CD4-positive, alpha-beta T cell (primary cell): ENCODE results near the gene CACNA2D4. TPM values are rescaled to one million over a fixed set of nuclear protein-coding genes. Genes with fewer than 3 reads are reported as not detected.

Experiments used
- ATAC-seq: fragments of 200-7000 bp; cut with Tn5 transposase; one replicate; pipeline ENCODE4 v1.10.0; 2022; ENCODE audit warnings: mild to moderate bottlenecking; ENCODE audit not compliant: poor library complexity
- CTCF ChIA-PET: fragments of 350-600 bp; sonication (Branson Sonifier 250); formaldehyde crosslinking; loops from one replicate; lab custom pipeline; 2021; ENCODE audit warnings: antibody characterized with exemption, inconsistent platforms; lab: Charles Lee
- POLR2A ChIA-PET: fragments of 350-600 bp; sonication (Branson Sonifier 250); formaldehyde crosslinking; loops from one replicate; lab custom pipeline; 2021; ENCODE audit warnings: antibody characterized with exemption, inconsistent platforms; lab: Charles Lee
- DNase-seq, 14 experiments: peaks; one replicate each; pipeline ENCODE4 v3.0.0-alpha.2; 2013 to 2020; ENCODE audit warnings: mixed read lengths in 2 of 14
- H3K27ac ChIP-seq, 2 donors: one replicate each; pipeline versions ENCODE4 v1.5.1 to v1.7.0; 2013; ENCODE audit warnings: low read length in 2 of 2, low read depth in 1 of 2, mild to moderate bottlenecking in 1 of 2
- H3K27me3 ChIP-seq, 2 experiments: 1 replicate in 1 of 2; 2 replicates in 1 of 2; pipeline versions ENCODE4 v1.6.1 to v1.7.0; 2013; ENCODE audit warnings: low read length in 2 of 2, control low read depth in 1 of 2, mild to moderate bottlenecking in 1 of 2, moderate library complexity in 1 of 2; ENCODE audit not compliant: insufficient read depth in 2 of 2, control insufficient read depth in 1 of 2
- H3K36me3 ChIP-seq: one replicate; pipeline ENCODE4 v1.6.1; 2013; ENCODE audit warnings: low read length, control low read depth; ENCODE audit not compliant: insufficient read depth
- H3K4me1 ChIP-seq: one replicate; pipeline ENCODE4 v1.6.1; 2013; ENCODE audit warnings: low read length, control low read depth; ENCODE audit not compliant: insufficient read depth
- H3K4me3 ChIP-seq: one replicate; pipeline ENCODE4 v1.5.1; 2013; ENCODE audit warnings: mild to moderate bottlenecking, low read length, moderate library complexity
- H3K9me3 ChIP-seq, 2 experiments: 1 replicate in 1 of 2; 2 replicates in 1 of 2; pipeline versions ENCODE4 v1.6.1 to v1.7.0; 2013; ENCODE audit warnings: low read length in 2 of 2, mild to moderate bottlenecking in 2 of 2, control low read depth in 1 of 2, moderate library complexity in 1 of 2; ENCODE audit not compliant: control insufficient read depth in 1 of 2, insufficient read depth in 1 of 2
- H3K27ac Mint-ChIP-seq: one replicate; pipeline ENCODE4 v1.8.0; 2020; ENCODE audit warnings: mixed read lengths
- H3K27me3 Mint-ChIP-seq: one replicate; pipeline ENCODE4 v1.8.0; 2021; ENCODE audit warnings: mixed read lengths
- H3K36me3 Mint-ChIP-seq: one replicate; pipeline ENCODE4 v1.8.0; 2021; ENCODE audit warnings: low read depth, mixed read lengths
- H3K4me1 Mint-ChIP-seq: one replicate; pipeline ENCODE4 v1.8.0; 2021; ENCODE audit warnings: low read depth, mixed read lengths
- H3K4me3 Mint-ChIP-seq: one replicate; pipeline ENCODE4 v1.8.0; 2020; ENCODE audit warnings: mild to moderate bottlenecking, mixed read lengths
- H3K9me3 Mint-ChIP-seq: one replicate; pipeline ENCODE4 v1.8.0; 2020; ENCODE audit warnings: mixed read lengths
- CTCF ChIP-seq: fragments of 200-600 bp; IDR thresholded peaks from one replicate; pipeline ENCODE4 v1.8.0; 2022; ENCODE audit warnings: antibody characterized with exemption, mild to moderate bottlenecking
- intact Hi-C, 2 experiments: fragments of 100-400 bp; cut with DNase I in 1 of 2; cut with micrococcal nuclease in 1 of 2; formaldehyde crosslinking; loops; one replicate each; pipeline versions ENCODE4 v1.15.1 to v1.9.0; 2023 to 2025; cut with DNase I, micrococcal nuclease
- total RNA-seq, 174 experiments: library from RNA in 2 of 174; stranded (reverse) in 2 of 174; gene quantifications; one replicate each; pipeline ENCODE4 v1.2.3 and lab custom pipeline; 2021 to 2026

Gene CACNA2D4
- total RNA-seq, 2 experiments from 2014 or later, result 10.5 to 11.3 TPM

GRCh38 chr12:1777798-1778197 lies 140.7 kb downstream of the CACNA2D4 start:
- no peak for DNase-seq
- H3K36me3 ChIP-seq, result peaks cover 46% of the 10 kb centered on the region
- H3K9me3 Mint-ChIP-seq, result no peaks in the 10 kb centered on the region
- no peaks in the 10 kb centered on the region for H3K9me3 ChIP-seq
- POLR2A ChIA-PET, result no interaction called here
- H3K27me3 ChIP-seq, result no peaks in the 10 kb centered on the region
- CTCF ChIA-PET, result no interaction called here
- H3K4me3 ChIP-seq, result no peak overlapping the region
- ATAC-seq, result no peak
- H3K27ac Mint-ChIP-seq, result no peak overlapping the region
- H3K27ac ChIP-seq, result no peak overlapping the region
- no peak for TF ChIP-seq CTCF
- no peaks in the 10 kb centered on the region for H3K4me1 ChIP-seq
- no peak overlapping the region for H3K4me3 Mint-ChIP-seq
- H3K27me3 Mint-ChIP-seq, result no peaks in the 10 kb centered on the region
- peaks cover 83% of the 10 kb centered on the region for H3K36me3 Mint-ChIP-seq
- intact Hi-C loops, result no loop called here
- no peaks in the 10 kb centered on the region for H3K4me1 Mint-ChIP-seq

- Histone ChIP-seq H3K27me3 (no peaks in the 10 kb centered on the region), H3K9me3 (no peaks in the 10 kb centered on the region), H3K36me3 (peaks cover 43% of the 10 kb centered on the region), H3K4me1 (no peaks in the 10 kb centered on the region), H3K27ac (no peak overlapping the region), H3K4me3 (no peak overlapping the region)
- Mint-ChIP-seq H3K36me3 (peaks cover 87% of the 10 kb centered on the region), H3K4me3 (no peak overlapping the region), H3K9me3 (no peaks in the 10 kb centered on the region), H3K27ac (no peak overlapping the region), H3K4me1 (no peaks in the 10 kb centered on the region), H3K27me3 (no peaks in the 10 kb centered on the region)
- TF ChIP-seq CTCF, result no peak
- ATAC-seq (no peak), DNase-seq (no peak)
- ChIA-PET POLR2A (no interaction called here), CTCF (interaction anchor here (1.0 to 1.6 kb wide), 2 partner anchors 15 to 164 kb away, joined by 3 read pairs; no protein-coding TSS in a partner anchor)
- intact Hi-C loops, result no loop called here
Observed at GRCh38 chr12:1776170-1776921, 142.1 kb downstream of the CACNA2D4 start.

- no peak overlapping the region for H3K27ac Mint-ChIP-seq
- H3K27ac ChIP-seq, result no peak overlapping the region
- H3K27me3 ChIP-seq, result no peaks in the 10 kb centered on the region
- no peak for TF ChIP-seq CTCF
- H3K4me3 ChIP-seq, result no peak overlapping the region
- H3K4me1 ChIP-seq, result no peaks in the 10 kb centered on the region
- ChIA-PET CTCF (interaction anchor here (1.6 kb wide), 1 partner anchor 121 kb away, joined by 3 read pairs; no protein-coding TSS in a partner anchor), POLR2A (no interaction called here)
- DNase-seq (no peak), ATAC-seq (no peak)
- H3K36me3 Mint-ChIP-seq, result peaks cover 81% of the 10 kb centered on the region
- H3K9me3 Mint-ChIP-seq, result no peaks in the 10 kb centered on the region
- H3K4me3 Mint-ChIP-seq, result no peak overlapping the region
- no peaks in the 10 kb centered on the region for H3K9me3 ChIP-seq
- H3K27me3 Mint-ChIP-seq, result no peaks in the 10 kb centered on the region
- H3K36me3 ChIP-seq, result peaks cover 41% of the 10 kb centered on the region
- H3K4me1 Mint-ChIP-seq, result no peaks in the 10 kb centered on the region
- intact Hi-C loops, result no loop called here
Observed at GRCh38 chr12:1773937-1774655, 144.4 kb downstream of the CACNA2D4 start.
